Measurements from ENCODE around the gene WDFY4. TPM values are rescaled to one million over a fixed set of nuclear protein-coding genes. Genes with fewer than 3 reads are reported as not detected.

Gene WDFY4
- total RNA-seq, 1 experiment from 2014 or later, result not detected

- no peak overlapping the region for H3K4me3 ChIP-seq
- no peaks in the 10 kb centered on the region for H3F3A ChIP-seq (ENCODE audit: insufficient read depth, low read depth)
- POLR2A ChIA-PET (ENCODE audit: unreplicated experiment), result no interaction called here
- peaks cover 70% of the 10 kb centered on the region for H3K27me3 ChIP-seq (ENCODE audit: insufficient read depth, low read depth)
- no peak overlapping the region for H3K27ac ChIP-seq
- H4K20me1 ChIP-seq (ENCODE audit: insufficient read depth), result no peaks in the 10 kb centered on the region
- CTCF ChIA-PET, result no interaction called here
- TF ChIP-seq EZH2 (IDR thresholded peaks at IDR 0.05; ENCODE audit: low read depth) (no peak), CTCF (conservative IDR thresholded peaks at IDR 0.05) (no peak)
- H3K79me2 ChIP-seq (ENCODE audit: low read depth), result no peaks in the 10 kb centered on the region
- no peak overlapping the region for H2AFZ ChIP-seq
- no peaks in the 10 kb centered on the region for H3K9me3 ChIP-seq (ENCODE audit: insufficient read depth, low read depth)
- no peaks in the 10 kb centered on the region for H3K36me3 ChIP-seq (ENCODE audit: low read depth)
- H3K4me2 ChIP-seq, result no peak overlapping the region
- intact Hi-C loops (cut with micrococcal nuclease; ENCODE audit: unreplicated experiment), result no loop called here
- no peaks in the 10 kb centered on the region for H3K9me2 ChIP-seq (ENCODE audit: insufficient read depth)
- BruUV-seq (replicated peaks), result no TSS peak
- no peak for DNase-seq
- H3K4me1 ChIP-seq (replicated peaks; ENCODE audit: insufficient read depth), result no peaks in the 10 kb centered on the region
Measured at GRCh38 chr10:48818861-48819520, 134.3 kb downstream of the WDFY4 start.

- BruUV-seq (replicated peaks), result no TSS peak
- no peaks in the 10 kb centered on the region for H3K36me3 ChIP-seq (ENCODE audit: low read depth)
- no peaks in the 10 kb centered on the region for H3F3A ChIP-seq (ENCODE audit: insufficient read depth, low read depth)
- no peak overlapping the region for H2AFZ ChIP-seq
- no peaks in the 10 kb centered on the region for H3K9me2 ChIP-seq (ENCODE audit: insufficient read depth)
- intact Hi-C loops (cut with micrococcal nuclease; ENCODE audit: unreplicated experiment), result no loop called here
- H3K79me2 ChIP-seq (ENCODE audit: low read depth), result no peaks in the 10 kb centered on the region
- no peak overlapping the region for H3K4me2 ChIP-seq
- POLR2A ChIA-PET (ENCODE audit: unreplicated experiment), result no interaction called here
- H3K4me3 ChIP-seq, result no peak overlapping the region
- TF ChIP-seq EZH2 (IDR thresholded peaks at IDR 0.05; ENCODE audit: low read depth) (no peak), CTCF (conservative IDR thresholded peaks at IDR 0.05) (no peak)
- no peaks in the 10 kb centered on the region for H3K4me1 ChIP-seq (replicated peaks; ENCODE audit: insufficient read depth)
- CTCF ChIA-PET, result no interaction called here
- H4K20me1 ChIP-seq (ENCODE audit: insufficient read depth), result no peaks in the 10 kb centered on the region
- H3K27ac ChIP-seq, result no peak overlapping the region
- DNase-seq, result no peak
- H3K27me3 ChIP-seq (ENCODE audit: insufficient read depth, low read depth), result peaks cover 77% of the 10 kb centered on the region
- no peaks in the 10 kb centered on the region for H3K9me3 ChIP-seq (ENCODE audit: insufficient read depth, low read depth)
Measured at GRCh38 chr10:48819783-48820182, 135.1 kb downstream of the WDFY4 start.

GRCh38 chr10:48820231-48820630 is 135.6 kb downstream of the WDFY4 start:
- intact Hi-C loops (cut with micrococcal nuclease; ENCODE audit: unreplicated experiment), result no loop called here
- Histone ChIP-seq H3K9me3 (ENCODE audit: insufficient read depth, low read depth) (no peaks in the 10 kb centered on the region), H4K20me1 (ENCODE audit: insufficient read depth) (no peaks in the 10 kb centered on the region), H3K27me3 (ENCODE audit: insufficient read depth, low read depth) (peaks cover 78% of the 10 kb centered on the region), H2AFZ (no peak overlapping the region), H3K36me3 (ENCODE audit: low read depth) (no peaks in the 10 kb centered on the region), H3K27ac (no peak overlapping the region), H3K9me2 (ENCODE audit: insufficient read depth) (no peaks in the 10 kb centered on the region), H3F3A (ENCODE audit: insufficient read depth, low read depth) (no peaks in the 10 kb centered on the region), H3K79me2 (ENCODE audit: low read depth) (no peaks in the 10 kb centered on the region), H3K4me2 (no peak overlapping the region), H3K4me3 (no peak overlapping the region), H3K4me1 (replicated peaks; ENCODE audit: insufficient read depth) (no peaks in the 10 kb centered on the region)
- ChIA-PET POLR2A (ENCODE audit: unreplicated experiment) (no interaction called here), CTCF (no interaction called here)
- no TSS peak for BruUV-seq (replicated peaks)
- DNase-seq, result no peak
- TF ChIP-seq CTCF (conservative IDR thresholded peaks at IDR 0.05), result no peak
- TF ChIP-seq EZH2 (IDR thresholded peaks at IDR 0.05; ENCODE audit: low read depth), result no peak

All from PC-9 (cell line).